PFSK-1 (cell line): Measurements from ENCODE around the gene TESK2.

Experiments
- FOXP2 ChIP-seq: optimal IDR thresholded peaks from 2 replicates; pipeline ENCODE3; 2011; ENCODE audit warnings: borderline replicate concordance, control low read depth, inconsistent platforms; ENCODE audit not compliant: insufficient read depth; ENCODE audit errors: extremely low read length, extremely low read depth
- POLR2AphosphoS5 ChIP-seq: IDR thresholded peaks from 2 replicates; pipeline ENCODE4 v1.6.1; 2012; ENCODE audit warnings: low read depth, mild to moderate bottlenecking, control low read depth, low read length, moderate library complexity
- REST ChIP-seq, 2 experiments: IDR thresholded peaks; 2 replicates each; pipeline versions ENCODE4 v1.6.1 to v1.8.0; 2011 to 2012; ENCODE audit warnings: low read depth in 2 of 2, low read length in 2 of 2, control low read depth in 1 of 2, inconsistent platforms in 1 of 2, mild to moderate bottlenecking in 1 of 2, moderate library complexity in 1 of 2; ENCODE audit not compliant: insufficient read depth in 1 of 2
- SIN3A ChIP-seq: IDR thresholded peaks from 2 replicates; pipeline ENCODE4 v1.6.1; 2012; ENCODE audit warnings: mild to moderate bottlenecking, low read length, moderate library complexity, borderline replicate concordance; ENCODE audit not compliant: insufficient read depth
- TAF1 ChIP-seq: IDR thresholded peaks from 2 replicates; pipeline ENCODE4 v1.6.1; 2012; ENCODE audit warnings: low read length, control low read depth, borderline replicate concordance; ENCODE audit not compliant: insufficient read depth

GRCh38 chr1:45403298-45403697 lies 87.7 kb downstream of the TESK2 start:
- TF ChIP-seq POLR2AphosphoS5: no peak
- no peak for TF ChIP-seq TAF1
- TF ChIP-seq REST (IDR thresholded peaks at IDR 0.05; ENCODE audit: insufficient read depth in 1 of 2, low read depth in 2 of 2, low read length in 2 of 2): no peak
- TF ChIP-seq SIN3A: no peak
- TF ChIP-seq FOXP2: no peak
